Measurements from ENCODE around the gene POLDIP3. TPM values are rescaled to one million over a fixed set of nuclear protein-coding genes. Genes with fewer than 3 reads are reported as not detected.

Gene POLDIP3
- total and polyA plus RNA-seq, 2 of the 4 experiments (the other 2 are of a cell fraction), result 33.9 to 43.6 TPM

- no peak overlapping the region for H2AK5ac ChIP-seq (ENCODE audit: low read depth, low read length)
- intact Hi-C loops (cut with micrococcal nuclease) (no loop called here), in situ Hi-C loops (cut with MboI; ENCODE audit: low sequenced_read_pairs) (no loop called here), dilution Hi-C loops (cut with HindIII; ENCODE audit: low sequenced_read_pairs, unreplicated experiment) (no loop called here)
- peak overlapping the region; percentile 99 for H3K27ac ChIP-seq (ENCODE audit: insufficient read depth, low read length)
- H3K14ac ChIP-seq (replicated peaks; ENCODE audit: low read depth, low read length), result peak overlapping the region; percentile 76
- H3K56ac ChIP-seq (ENCODE audit: extremely low read depth, insufficient read depth, low read length), result peak overlapping the region; percentile 98
- peaks cover 16% of the 10 kb centered on the region for H3K36me3 ChIP-seq (ENCODE audit: control insufficient read depth, insufficient read depth, low read length)
- H2AFZ ChIP-seq (replicated peaks; ENCODE audit: low read length, poor library complexity), result peak overlapping the region; percentile 67
- ChIA-PET POLR2A (ENCODE audit: unreplicated experiment) (interaction anchor here (0.6 to 1.5 kb wide), 8 partner anchors 21 to 380 kb away, joined by 3 to 8 read pairs (median 4); no protein-coding TSS in a partner anchor), CTCF (no interaction called here)
- no peaks in the 10 kb centered on the region for H3K27me3 ChIP-seq (ENCODE audit: control insufficient read depth, insufficient read depth, low read length)
- peak overlapping the region; percentile 3 to 92 for H4K8ac ChIP-seq (ENCODE audit: low read depth in 2 of 2, low read length in 2 of 2)
- H4K91ac ChIP-seq (ENCODE audit: insufficient read depth, low read depth, low read length), result peak overlapping the region; percentile 58
- H4K5ac ChIP-seq (ENCODE audit: low read depth, low read length), result peak overlapping the region; percentile 34
- peaks cover 19% of the 10 kb centered on the region for H3K4me1 ChIP-seq (ENCODE audit: control insufficient read depth, insufficient read depth, low read length)
- H3K23ac ChIP-seq (ENCODE audit: low read depth, low read length), result peak overlapping the region; percentile 74; the same call in 1 of the 2 replicates
- peak overlapping the region; percentile 45; the same call in 1 of the 2 replicates for H3K18ac ChIP-seq (ENCODE audit: low read depth, low read length)
- H2BK20ac ChIP-seq (ENCODE audit: low read depth, low read length), result peak overlapping the region; percentile 84; the same call in 1 of the 2 replicates
- peak overlapping the region; percentile 75; the same call in 1 of the 2 replicates for H3K4me3 ChIP-seq (ENCODE audit: insufficient read depth, low read depth, low read length)
- peak overlapping the region; percentile 96 for H2BK5ac ChIP-seq (ENCODE audit: low read depth, low read length, poor library complexity, severe bottlenecking)
- TF ChIP-seq RAD21 (IDR thresholded peaks at IDR 0.05; ENCODE audit: low read length), result peak; percentile 21
- TF ChIP-seq POLR2A (IDR thresholded peaks at IDR 0.05; ENCODE audit: low read depth, low read length), result peak; percentile 100
- TF ChIP-seq USF2 (IDR thresholded peaks at IDR 0.05; ENCODE audit: low read depth, low read length), result 0 out of 2 replicates have a peak, but pooled peaks have one; percentile 22
- TF ChIP-seq BHLHE40 (IDR thresholded peaks at IDR 0.05; ENCODE audit: low read depth, low read length), result peak; percentile 57
- peak; percentile 24; the same call in 1 of the 2 replicates for TF ChIP-seq CEBPB (IDR thresholded peaks at IDR 0.05; ENCODE audit: low read depth, low read length)
- TF ChIP-seq RCOR1 (IDR thresholded peaks at IDR 0.05; ENCODE audit: insufficient replicate concordance, low read length), result no peak
- TF ChIP-seq NFE2L2 (IDR thresholded peaks at IDR 0.05; ENCODE audit: low read depth, low read length), result peak; percentile 39; the same call in 1 of the 2 replicates
- peak; percentile 54 for TF ChIP-seq FOS (IDR thresholded peaks at IDR 0.05; ENCODE audit: low read depth, low read length)
- TF ChIP-seq CTCF (conservative IDR thresholded peaks at IDR 0.05; ENCODE audit: low read depth, low read length), result no peak
- TF ChIP-seq CHD1 (IDR thresholded peaks at IDR 0.05; ENCODE audit: low read depth, low read length), result peak; percentile 92; the same call in 1 of the 2 replicates
- TF ChIP-seq MAZ (IDR thresholded peaks at IDR 0.05; ENCODE audit: borderline replicate concordance, low read depth, low read length), result peak; percentile 67; the same call in 1 of the 2 replicates
- 0 out of 2 replicates have a peak, but pooled peaks have one; percentile 26 for TF ChIP-seq MXI1 (IDR thresholded peaks at IDR 0.05; ENCODE audit: borderline replicate concordance, low read depth, low read length)
- no peak for TF ChIP-seq RFX5 (IDR thresholded peaks at IDR 0.05; ENCODE audit: low read depth, low read length)
- peak overlapping the region; percentile 48 for H3K4me2 ChIP-seq (ENCODE audit: low read depth, low read length)
- peak; percentile 100 for DNase-seq
- peaks cover 42% of the 10 kb centered on the region for H4K20me1 ChIP-seq (ENCODE audit: insufficient read depth, low read length)
- peak overlapping the region; percentile 79; the same call in 1 of the 2 replicates for H3K4ac ChIP-seq (ENCODE audit: low read depth, low read length)
- H3K9me1 ChIP-seq (ENCODE audit: insufficient read depth, low read length), result peaks cover 24% of the 10 kb centered on the region
- peaks cover 4 to 39% of the 10 kb centered on the region in 2 experiments; a peak in 3 of 4 replicates for H3K79me1 ChIP-seq (ENCODE audit: low read depth in 1 of 2, low read length in 2 of 2)
- H2AK9ac ChIP-seq (replicated peaks; ENCODE audit: low read depth, low read length, poor library complexity), result peak overlapping the region; percentile 71
- H3K9ac ChIP-seq (ENCODE audit: low read depth, low read length), result peak overlapping the region; percentile 51
- H2BK120ac ChIP-seq (ENCODE audit: low read depth, low read length), result peak overlapping the region; percentile 91
- TSS peak; percentile 100 for BruUV-seq (replicated peaks)
- no peak overlapping the region for H2BK15ac ChIP-seq (ENCODE audit: low read depth, low read length)
- no peaks in the 10 kb centered on the region for H3K9me3 ChIP-seq (ENCODE audit: control insufficient read depth, insufficient read depth, low read length)
- WGBS, 2 experiments (ENCODE audit: extremely low coverage in 2 of 2, insufficient read length in 1 of 2), result 0% methylated on average over 8 of the region's 35 CpGs; no CpG with 5 or more reads in 1 of the 2 experiments
- peak; percentile 72 for ATAC-seq (ENCODE audit: low read depth)
Measured at GRCh38 chr22:42615092-42615859, 593 bp upstream of the POLDIP3 start.
